ENCODE measurements around the gene NMNAT2.

Gene NMNAT2

GRCh38 chr1:183315991-183316758 is 102.0 kb downstream of the NMNAT2 start:
- no peak for DNase-seq (ENCODE audit: low spot score)

GRCh38 chr1:183313063-183313462 is 105.1 kb downstream of the NMNAT2 start:
- no peak for DNase-seq (ENCODE audit: low spot score)

- no peak for DNase-seq (ENCODE audit: low spot score)
Measured at GRCh38 chr1:183310753-183311479, 107.3 kb downstream of the NMNAT2 start.

- DNase-seq (ENCODE audit: low spot score) = no peak
Measured at GRCh38 chr1:183308719-183309118, 109.5 kb downstream of the NMNAT2 start.

- no peak for DNase-seq (ENCODE audit: low spot score)
Measured at GRCh38 chr1:183306317-183307042, 111.7 kb downstream of the NMNAT2 start.

GRCh38 chr1:183304440-183305107 is 113.6 kb downstream of the NMNAT2 start:
- no peak for DNase-seq (ENCODE audit: low spot score)

- no peak for DNase-seq (ENCODE audit: low spot score)
Measured at GRCh38 chr1:183303901-183304300, 114.3 kb downstream of the NMNAT2 start.

GRCh38 chr1:183303323-183303645 is 114.9 kb downstream of the NMNAT2 start:
- DNase-seq (ENCODE audit: low spot score) = no peak

GRCh38 chr1:183302452-183303322 is 115.5 kb downstream of the NMNAT2 start:
- DNase-seq (ENCODE audit: low spot score) = no peak

GRCh38 chr1:183301239-183301638 is 116.9 kb downstream of the NMNAT2 start:
- no peak for DNase-seq (ENCODE audit: low spot score)

- DNase-seq (ENCODE audit: low spot score) = no peak
Measured at GRCh38 chr1:183300828-183301227, 117.4 kb downstream of the NMNAT2 start.

GRCh38 chr1:183300395-183300794 is 117.8 kb downstream of the NMNAT2 start:
- no peak for DNase-seq (ENCODE audit: low spot score)

GRCh38 chr1:183296782-183297181 is 121.4 kb downstream of the NMNAT2 start:
- no peak for DNase-seq (ENCODE audit: low spot score)

GRCh38 chr1:183295521-183295920 is 122.7 kb downstream of the NMNAT2 start:
- no peak for DNase-seq (ENCODE audit: low spot score)

GRCh38 chr1:183293876-183294275 is 124.3 kb downstream of the NMNAT2 start:
- DNase-seq (ENCODE audit: low spot score) = no peak

- DNase-seq (ENCODE audit: low spot score) = no peak
Measured at GRCh38 chr1:183293241-183293640, 124.9 kb downstream of the NMNAT2 start.

- DNase-seq (ENCODE audit: low spot score) = no peak
Measured at GRCh38 chr1:183291802-183292514, 126.2 kb downstream of the NMNAT2 start.

- DNase-seq (ENCODE audit: low spot score) = no peak
Measured at GRCh38 chr1:183291216-183291762, 126.9 kb downstream of the NMNAT2 start.

- no peak for DNase-seq (ENCODE audit: low spot score)
Measured at GRCh38 chr1:183290628-183291027, 127.6 kb downstream of the NMNAT2 start.

- DNase-seq (ENCODE audit: low spot score) = no peak
Measured at GRCh38 chr1:183289051-183289496, 129.1 kb downstream of the NMNAT2 start.
